GM23248 (cell line): ENCODE results near the gene ARL6IP5. TPM values are rescaled to one million over a fixed set of nuclear protein-coding genes. Genes with fewer than 3 reads are reported as not detected.

Source experiments
- DNase-seq: peaks from one replicate; pipeline ENCODE4 v3.0.0-alpha.2; 2015
- H2AFZ ChIP-seq: fragments of 200-600 bp; sonication (generic); 2 replicates; pipeline ENCODE4 v1.6.1; 2016; ENCODE audit warnings: antibody characterized with exemption
- H3F3A ChIP-seq: fragments of 200-600 bp; sonication (generic); 2 replicates; pipeline ENCODE4 v1.6.1; 2016; ENCODE audit warnings: mild to moderate bottlenecking, antibody characterized with exemption, mixed run types; ENCODE audit not compliant: insufficient read depth
- H3K27ac ChIP-seq: fragments of 200-600 bp; sonication (generic); 2 replicates; pipeline ENCODE4 v1.5.1; 2016; ENCODE audit warnings: mild to moderate bottlenecking
- H3K27me3 ChIP-seq: fragments of 200-600 bp; sonication (generic); replicated peaks from 2 replicates; pipeline ENCODE4 v1.6.1; 2016; ENCODE audit warnings: mild to moderate bottlenecking; ENCODE audit not compliant: insufficient read depth
- H3K36me3 ChIP-seq: fragments of 200-600 bp; sonication (generic); 2 replicates; pipeline ENCODE4 v1.6.1; 2016; ENCODE audit warnings: low read depth, mild to moderate bottlenecking
- H3K4me1 ChIP-seq: fragments of 200-600 bp; sonication (generic); 2 replicates; pipeline ENCODE4 v1.6.1; 2016; ENCODE audit warnings: mild to moderate bottlenecking; ENCODE audit not compliant: insufficient read depth
- H3K4me2 ChIP-seq: fragments of 200-600 bp; sonication (generic); one replicate; pipeline ENCODE4 v1.6.1; 2016; ENCODE audit warnings: mild to moderate bottlenecking; ENCODE audit not compliant: unreplicated experiment
- H3K4me3 ChIP-seq: fragments of 200-600 bp; sonication (generic); 2 replicates; pipeline ENCODE4 v1.5.1; 2016; ENCODE audit warnings: mild to moderate bottlenecking
- H3K79me2 ChIP-seq: fragments of 200-600 bp; sonication (generic); 2 replicates; pipeline ENCODE4 v1.6.1; 2016; ENCODE audit warnings: mild to moderate bottlenecking; ENCODE audit not compliant: insufficient read depth
- H3K9ac ChIP-seq: fragments of 200-600 bp; sonication (generic); 2 replicates; pipeline ENCODE4 v1.6.1; 2016; ENCODE audit warnings: mild to moderate bottlenecking
- H3K9me2 ChIP-seq: fragments of 200-600 bp; sonication (generic); 2 replicates; pipeline ENCODE4 v1.6.1; 2016; ENCODE audit warnings: mixed run types, mild to moderate bottlenecking, moderate library complexity; ENCODE audit not compliant: insufficient read depth
- H3K9me3 ChIP-seq: fragments of 200-600 bp; sonication (generic); one replicate; pipeline ENCODE4 v1.6.1; 2017; ENCODE audit warnings: low read depth
- H4K20me1 ChIP-seq: fragments of 200-600 bp; sonication (generic); 2 replicates; pipeline ENCODE4 v1.6.0; 2016; ENCODE audit not compliant: insufficient read depth
- EZH2 ChIP-seq: fragments of 200-600 bp; sonication (generic); IDR thresholded peaks from 2 replicates; pipeline ENCODE4 v1.6.1; 2018; ENCODE audit warnings: antibody characterized with exemption, mild to moderate bottlenecking; ENCODE audit not compliant: insufficient read depth, poor library complexity, severe bottlenecking
- EZH2phosphoT487 ChIP-seq: fragments of 200-600 bp; sonication (generic); IDR thresholded peaks from 2 replicates; pipeline ENCODE4 v1.6.1; 2018; ENCODE audit warnings: antibody characterized with exemption, moderate library complexity, mild to moderate bottlenecking, low read depth; ENCODE audit not compliant: insufficient read depth
- WGBS, 2 experiments: methylation state at CpG; one replicate each; pipeline ENCODE4 v1.1.6; 2015 to 2017; ENCODE audit warnings: low lambda C conversion rate in 2 of 2, low coverage in 1 of 2; ENCODE audit errors: missing lambda C conversion rate in 2 of 2; 5-methylcytosine and 5-hydroxymethylcytosine counted together
- in situ Hi-C: fragments of 300-500 bp; cut with MboI; formaldehyde crosslinking; loops from 2 replicates; pipeline ENCODE4 v1.15.0; 2020
- polyA plus RNA-seq: library from polyadenylated mRNA; unstranded; fragments of >200 nt; fragmentation: Nextera tagmentation; extraction: Ambion mirVana; gene quantifications from 2 replicates; pipeline ENCODE4 v1.2.1, GENCODE V29; 2016
- total RNA-seq: library from RNA; depleted of rRNA; stranded (reverse); fragments of >200 nt; shearing (Covaris generic); gene quantifications from 2 replicates; pipeline ENCODE4 v1.2.3, GENCODE V29; 2014

The ARL6IP5 gene
- total and polyA plus RNA-seq, 2 experiments from 2014 or later: 98.7 to 178 TPM

- in situ Hi-C loops: no loop called here
- H3K4me2 ChIP-seq: peak overlapping the region; percentile 72
- peaks cover 45% of the 10 kb centered on the region for H3K79me2 ChIP-seq
- H4K20me1 ChIP-seq: no peaks in the 10 kb centered on the region; the same call in 1 of the 2 replicates
- peak overlapping the region; percentile 97 for H3K27ac ChIP-seq
- H3K9ac ChIP-seq: peak overlapping the region; percentile 99
- no peaks in the 10 kb centered on the region for H3K27me3 ChIP-seq
- DNase-seq: no peak
- peaks cover 15% of the 10 kb centered on the region for H3K4me1 ChIP-seq
- peak overlapping the region; percentile 88 for H2AFZ ChIP-seq
- no peaks in the 10 kb centered on the region for H3K9me3 ChIP-seq
- no peaks in the 10 kb centered on the region for H3K9me2 ChIP-seq
- peaks cover 26% of the 10 kb centered on the region for H3F3A ChIP-seq
- TF ChIP-seq EZH2phosphoT487: no peak
- TF ChIP-seq EZH2: no peak
- H3K36me3 ChIP-seq: peaks cover 41% of the 10 kb centered on the region
- peak overlapping the region; percentile 94 for H3K4me3 ChIP-seq
- WGBS, 2 experiments: 6 to 9% methylated on average over 9 of the region's 9 CpGs
Measured at GRCh38 chr3:69052472-69052898, 32.3 kb upstream of the ARL6IP5 start.

GRCh38 chr3:69058180-69058946, 26.4 kb upstream of the ARL6IP5 start:
- H3F3A ChIP-seq: peaks cover 15% of the 10 kb centered on the region
- no peaks in the 10 kb centered on the region for H3K27me3 ChIP-seq
- H3K27ac ChIP-seq: no peak overlapping the region
- no peak for DNase-seq
- no peak for TF ChIP-seq EZH2phosphoT487
- peaks cover 68% of the 10 kb centered on the region for H3K36me3 ChIP-seq
- no peaks in the 10 kb centered on the region for H3K4me1 ChIP-seq
- no peaks in the 10 kb centered on the region for H3K9me3 ChIP-seq
- WGBS, 2 experiments: 96 to 97% methylated on average over 3 of the region's 3 CpGs
- no peak overlapping the region for H3K4me3 ChIP-seq
- no peak overlapping the region for H3K4me2 ChIP-seq
- H2AFZ ChIP-seq: no peak overlapping the region
- no peaks in the 10 kb centered on the region for H3K9me2 ChIP-seq
- in situ Hi-C loops: no loop called here
- no peaks in the 10 kb centered on the region for H4K20me1 ChIP-seq
- H3K79me2 ChIP-seq: no peaks in the 10 kb centered on the region
- H3K9ac ChIP-seq: no peak overlapping the region

- Histone ChIP-seq H3K9me3 (no peaks in the 10 kb centered on the region), H4K20me1 (no peaks in the 10 kb centered on the region), H2AFZ (no peak overlapping the region), H3K4me2 (no peak overlapping the region), H3K27ac (no peak overlapping the region), H3K9me2 (no peaks in the 10 kb centered on the region), H3F3A (peaks cover 10% of the 10 kb centered on the region), H3K4me3 (no peak overlapping the region), H3K9ac (no peak overlapping the region), H3K27me3 (no peaks in the 10 kb centered on the region), H3K4me1 (no peaks in the 10 kb centered on the region), H3K79me2 (no peaks in the 10 kb centered on the region), H3K36me3 (peaks cover 69% of the 10 kb centered on the region)
- TF ChIP-seq EZH2 (no peak), EZH2phosphoT487 (no peak)
- WGBS, 2 experiments: 94 to 96% methylated on average over 2 of the region's 2 CpGs
- no peak for DNase-seq
- in situ Hi-C loops: no loop called here
Measured at GRCh38 chr3:69058947-69059224, 25.9 kb upstream of the ARL6IP5 start.

- Histone ChIP-seq H3K4me2 (no peak overlapping the region), H3K36me3 (peaks cover 70% of the 10 kb centered on the region), H3K9me2 (no peaks in the 10 kb centered on the region), H3F3A (peaks cover 9% of the 10 kb centered on the region), H3K9ac (no peak overlapping the region), H3K27me3 (no peaks in the 10 kb centered on the region), H3K4me3 (no peak overlapping the region), H3K79me2 (no peaks in the 10 kb centered on the region), H2AFZ (no peak overlapping the region), H4K20me1 (no peaks in the 10 kb centered on the region), H3K9me3 (no peaks in the 10 kb centered on the region), H3K27ac (no peak overlapping the region), H3K4me1 (no peaks in the 10 kb centered on the region)
- in situ Hi-C loops: no loop called here
- TF ChIP-seq EZH2phosphoT487 (no peak), EZH2 (no peak)
- DNase-seq: no peak
Measured at GRCh38 chr3:69059688-69060087, 25.0 kb upstream of the ARL6IP5 start.

- no peaks in the 10 kb centered on the region for H3K27me3 ChIP-seq
- H3K9me2 ChIP-seq: no peaks in the 10 kb centered on the region
- no peaks in the 10 kb centered on the region for H4K20me1 ChIP-seq
- in situ Hi-C loops: no loop called here
- H3K27ac ChIP-seq: no peak overlapping the region
- peaks cover 52% of the 10 kb centered on the region for H3K36me3 ChIP-seq
- no peaks in the 10 kb centered on the region for H3F3A ChIP-seq
- peaks cover 13% of the 10 kb centered on the region; the same call in 1 of the 2 replicates for H3K79me2 ChIP-seq
- no peak overlapping the region for H3K4me2 ChIP-seq
- TF ChIP-seq EZH2phosphoT487: no peak
- TF ChIP-seq EZH2: no peak
- no peak overlapping the region for H3K9ac ChIP-seq
- H2AFZ ChIP-seq: no peak overlapping the region
- 92 to 97% methylated on average over 2 of the region's 2 CpGs for WGBS, 2 experiments
- H3K4me1 ChIP-seq: no peaks in the 10 kb centered on the region
- DNase-seq: no peak
- H3K9me3 ChIP-seq: no peaks in the 10 kb centered on the region
- H3K4me3 ChIP-seq: no peak overlapping the region
Measured at GRCh38 chr3:69063636-69064035, 21.1 kb upstream of the ARL6IP5 start.
